AG09309 (cell line): Measurements from ENCODE around the gene TSTD1.
A peak's percentile ranks its signal among the peaks of the same experiment; 100 is the strongest.
"Not testable (repeated sequence)": the region's sequence is repeated elsewhere in the genome, so short reads cannot be mapped to it uniquely, and the experiment has no call there.

Experiments used
- DNase-seq: peaks from one replicate; pipeline ENCODE4 v3.0.0-alpha.2; 2010; ENCODE audit warnings: low read depth
- H3K4me3 ChIP-seq: 2 replicates; pipeline ENCODE4 v1.5.1; 2011; ENCODE audit warnings: mild to moderate bottlenecking, low read depth, low read length, moderate library complexity; ENCODE audit not compliant: control insufficient read depth
- CTCF ChIP-seq: IDR thresholded peaks from 2 replicates; pipeline ENCODE4 v1.5.1; 2011; ENCODE audit warnings: mild to moderate bottlenecking, low read depth, low read length, inconsistent platforms; ENCODE audit not compliant: insufficient read depth, control insufficient read depth; ENCODE audit errors: missing control alignments

The TSTD1 gene

DNA sequence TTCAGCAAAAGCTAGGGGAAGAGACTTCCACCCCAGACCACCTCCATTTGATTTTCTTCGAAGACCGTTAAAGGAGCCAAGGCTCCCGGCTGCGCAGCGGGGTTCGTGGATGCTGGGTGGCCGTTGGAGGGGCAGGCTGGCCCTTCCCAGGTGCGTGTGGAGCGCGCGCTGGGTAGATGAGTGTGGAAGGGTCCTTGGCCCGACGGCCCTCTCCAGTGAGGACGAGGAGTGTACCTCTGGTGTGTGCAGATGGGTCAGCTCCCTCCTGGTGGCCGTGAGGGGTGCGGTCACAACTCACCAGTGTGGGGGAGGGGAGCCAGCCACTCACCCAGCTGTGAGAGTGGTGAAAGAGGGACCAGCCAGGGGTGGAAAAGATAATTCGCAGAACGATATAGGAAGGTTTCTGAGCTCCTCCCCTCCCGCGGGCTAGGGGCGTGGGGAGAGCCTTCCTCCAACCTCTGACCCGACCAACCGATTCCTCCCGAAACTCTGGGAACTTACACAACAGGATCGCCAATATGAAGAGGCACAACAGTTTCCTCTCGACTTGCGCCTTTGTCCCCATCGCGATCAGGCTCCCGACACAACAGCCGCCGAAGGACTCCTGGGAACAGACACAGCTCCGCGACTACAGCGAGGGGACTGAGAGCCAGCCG, 18.1 kb downstream of the TSTD1 start, which contains the start of gene F11R:
F11R (minus strand) TSS at position 644 of the 656 bp plus-strand sequence; CDS start at position 565, 79 bp downstream.
- TF ChIP-seq CTCF: no peak
- peak within 1 kb of the TSS; percentile 42 for H3K4me3 ChIP-seq
- DNase-seq: no peak

GRCh38 chr1:161019751-161020495, 18.8 kb downstream of the TSTD1 start:
- no peak overlapping the region for H3K4me3 ChIP-seq
- no peak for DNase-seq
- TF ChIP-seq CTCF: no peak

DNA sequence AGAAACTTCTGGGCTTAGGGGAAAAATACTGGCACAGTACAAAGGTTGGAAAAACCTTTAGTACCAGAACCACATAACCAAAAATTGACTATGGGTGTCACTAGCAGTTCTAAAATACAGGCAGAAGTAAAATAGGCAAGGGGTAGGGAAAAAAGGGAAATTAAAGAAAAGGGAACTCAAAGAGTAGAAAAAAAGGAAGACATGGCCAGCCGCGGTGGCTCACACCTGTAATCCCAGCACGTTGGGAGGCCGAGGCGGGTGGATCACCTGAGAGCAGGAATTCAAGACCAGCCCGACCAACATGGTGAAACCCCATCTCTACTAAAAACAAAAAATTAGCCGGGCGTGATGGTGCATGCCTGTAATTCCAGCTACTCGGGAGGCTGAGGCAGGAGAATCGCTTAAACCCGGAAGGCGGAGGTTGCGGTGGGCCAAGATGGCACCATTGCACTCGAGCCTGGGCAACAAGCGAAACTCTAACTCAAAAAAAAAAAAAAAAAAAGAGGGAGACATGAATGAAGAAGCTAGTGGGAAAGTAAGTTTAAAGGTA, 19.6 kb downstream of the TSTD1 start:
- H3K4me3 ChIP-seq, DNase-seq: not testable (repeated sequence)

DNA sequence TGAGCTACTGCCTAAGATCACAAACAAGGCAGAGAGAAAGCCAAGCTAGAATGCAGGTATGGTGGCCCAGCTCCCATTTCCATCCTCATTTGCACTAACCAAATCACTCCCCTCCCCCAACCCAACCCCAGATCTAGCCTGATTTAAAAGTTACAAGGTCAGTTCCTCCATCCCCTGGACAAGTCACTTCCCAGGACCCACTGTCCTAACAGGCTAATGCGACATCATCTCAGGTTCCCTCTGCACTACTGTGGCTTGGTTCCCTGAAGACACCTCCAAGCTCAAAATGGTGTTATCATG, 20.2 kb downstream of the TSTD1 start:
- no peak for TF ChIP-seq CTCF
- DNase-seq: no peak
- H3K4me3 ChIP-seq: no peak overlapping the region

DNA sequence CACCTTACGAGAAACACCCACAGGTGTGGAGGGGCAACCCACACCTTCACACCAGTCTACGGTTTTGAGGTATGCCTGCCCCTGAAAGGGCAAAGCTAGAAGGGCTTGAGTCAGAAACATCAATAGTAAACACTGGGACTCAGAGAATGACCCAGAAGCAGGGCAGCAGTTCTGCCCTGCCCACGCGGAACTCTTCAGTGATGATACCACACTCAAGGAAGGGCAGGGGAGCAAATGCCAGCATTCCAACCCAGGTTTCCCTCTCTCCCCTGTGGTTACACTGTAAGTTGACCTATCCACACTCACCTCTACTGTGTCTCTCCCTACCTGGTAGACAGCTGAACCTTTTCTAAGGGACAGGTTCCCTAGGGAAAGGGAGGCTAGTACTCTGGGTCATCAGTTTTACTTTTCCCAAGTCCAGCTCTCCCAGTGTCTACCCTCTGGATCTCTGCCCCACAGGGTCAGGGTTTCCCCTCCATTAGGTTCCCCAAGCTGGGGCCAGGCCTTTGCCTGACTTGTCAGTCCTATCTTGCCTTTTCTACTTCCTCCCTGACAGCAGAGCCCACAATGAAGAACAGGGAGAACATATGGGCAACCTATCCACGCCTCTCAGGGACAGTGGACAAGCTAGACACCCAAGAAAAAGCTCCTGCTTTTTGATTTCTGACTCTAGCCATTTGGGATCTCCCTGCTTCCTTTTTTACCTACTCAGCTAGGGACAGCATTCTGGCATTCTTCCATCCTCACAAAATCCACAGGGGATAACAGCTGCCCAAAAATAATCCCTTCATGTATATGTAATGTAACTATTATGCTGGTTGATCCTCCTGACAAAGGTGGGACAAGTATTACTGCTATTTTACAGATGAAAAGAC, 20.8 kb downstream of the TSTD1 start:
- DNase-seq: no peak
- TF ChIP-seq CTCF: no peak
- H3K4me3 ChIP-seq: no peak overlapping the region

DNA sequence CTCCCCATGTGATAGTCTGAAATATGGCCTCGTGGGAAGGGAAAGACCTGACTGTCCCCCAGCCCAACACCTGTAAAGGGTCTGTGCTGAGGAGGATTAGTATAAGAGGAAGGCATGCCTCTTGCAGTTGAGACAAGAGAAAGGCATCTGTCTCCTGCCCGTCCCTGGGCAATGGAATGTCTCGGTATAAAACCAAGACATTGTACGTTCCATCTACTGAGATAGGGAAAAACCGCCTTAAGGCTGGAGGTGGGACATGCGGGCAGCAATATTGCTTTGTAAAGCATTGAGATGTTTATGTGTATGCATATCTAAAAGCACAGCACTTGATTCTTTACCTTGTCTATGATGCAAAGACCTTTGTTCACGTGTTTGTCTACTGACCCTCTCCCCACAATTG, 21.6 kb downstream of the TSTD1 start:
- DNase-seq, H3K4me3 ChIP-seq: not testable (repeated sequence)

DNA sequence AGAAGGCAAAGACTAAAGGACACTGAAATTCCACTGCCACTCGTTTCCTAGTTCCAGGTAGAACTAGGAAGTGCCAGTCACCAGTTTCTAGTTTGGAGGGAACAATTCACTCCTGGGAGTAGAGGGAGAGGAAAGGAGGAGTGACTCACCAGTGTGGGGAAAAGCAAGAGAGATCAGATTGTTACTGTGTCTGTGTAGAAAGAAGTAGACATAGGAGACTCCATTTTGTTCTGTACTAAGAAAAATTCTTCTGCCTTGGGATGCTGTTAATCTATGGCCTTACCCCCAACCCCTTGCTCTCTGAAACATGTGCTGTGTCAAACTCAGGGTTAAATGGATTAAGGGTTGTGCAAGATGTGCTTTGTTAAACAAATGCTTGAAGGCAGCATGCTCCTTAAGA, 22.1 kb downstream of the TSTD1 start:
- H3K4me3 ChIP-seq, DNase-seq: not testable (repeated sequence)
